ENCODE results near the gene NOS1AP.

The NOS1AP gene

GRCh38 chr1:162233937-162234336, 164.4 kb downstream of the NOS1AP start:
- DNase-seq (ENCODE audit: insufficient read length) (no peak), FAIRE-seq (no peak)
- TF ChIP-seq POLR2AphosphoS5 (IDR thresholded peaks at IDR 0.05; ENCODE audit: low read depth, low read length) (no peak), POLR2A (IDR thresholded peaks at IDR 0.05; ENCODE audit: low read depth, low read length) (no peak), TAF1 (IDR thresholded peaks at IDR 0.05; ENCODE audit: borderline replicate concordance, low read depth, low read length) (no peak)

GRCh38 chr1:162234571-162234970, 165.1 kb downstream of the NOS1AP start:
- no peak for DNase-seq (ENCODE audit: insufficient read length)
- TF ChIP-seq POLR2A (IDR thresholded peaks at IDR 0.05; ENCODE audit: low read depth, low read length) (no peak), POLR2AphosphoS5 (IDR thresholded peaks at IDR 0.05; ENCODE audit: low read depth, low read length) (no peak), TAF1 (IDR thresholded peaks at IDR 0.05; ENCODE audit: borderline replicate concordance, low read depth, low read length) (no peak)
- no peak for FAIRE-seq

- FAIRE-seq = no peak
- no peak for TF ChIP-seq POLR2A (IDR thresholded peaks at IDR 0.05; ENCODE audit: low read depth, low read length)
- TF ChIP-seq TAF1 (IDR thresholded peaks at IDR 0.05; ENCODE audit: borderline replicate concordance, low read depth, low read length) = no peak
- TF ChIP-seq POLR2AphosphoS5 (IDR thresholded peaks at IDR 0.05; ENCODE audit: low read depth, low read length) = no peak
- no peak for DNase-seq (ENCODE audit: insufficient read length)
These were observed 165.8 kb downstream of the NOS1AP start for GRCh38 chr1:162235241-162235800.

- DNase-seq (ENCODE audit: insufficient read length) (no peak), FAIRE-seq (no peak)
- TF ChIP-seq POLR2AphosphoS5 (IDR thresholded peaks at IDR 0.05; ENCODE audit: low read depth, low read length) = no peak
- no peak for TF ChIP-seq POLR2A (IDR thresholded peaks at IDR 0.05; ENCODE audit: low read depth, low read length)
- TF ChIP-seq TAF1 (IDR thresholded peaks at IDR 0.05; ENCODE audit: borderline replicate concordance, low read depth, low read length) = no peak
These were observed 166.7 kb downstream of the NOS1AP start for GRCh38 chr1:162236201-162236600.

GRCh38 chr1:162236618-162237017, 167.1 kb downstream of the NOS1AP start:
- TF ChIP-seq TAF1 (IDR thresholded peaks at IDR 0.05; ENCODE audit: borderline replicate concordance, low read depth, low read length) (no peak), POLR2A (IDR thresholded peaks at IDR 0.05; ENCODE audit: low read depth, low read length) (no peak), POLR2AphosphoS5 (IDR thresholded peaks at IDR 0.05; ENCODE audit: low read depth, low read length) (no peak)
- no peak for DNase-seq (ENCODE audit: insufficient read length)
- FAIRE-seq = no peak

GRCh38 chr1:162240577-162240976, 171.1 kb downstream of the NOS1AP start:
- FAIRE-seq (no peak), DNase-seq (ENCODE audit: insufficient read length) (no peak)
- TF ChIP-seq POLR2A (IDR thresholded peaks at IDR 0.05; ENCODE audit: low read depth, low read length) (no peak), POLR2AphosphoS5 (IDR thresholded peaks at IDR 0.05; ENCODE audit: low read depth, low read length) (no peak), TAF1 (IDR thresholded peaks at IDR 0.05; ENCODE audit: borderline replicate concordance, low read depth, low read length) (no peak)

GRCh38 chr1:162242804-162243203, 173.3 kb downstream of the NOS1AP start:
- no peak for FAIRE-seq
- DNase-seq (ENCODE audit: insufficient read length) = no peak
- TF ChIP-seq TAF1 (IDR thresholded peaks at IDR 0.05; ENCODE audit: borderline replicate concordance, low read depth, low read length) (no peak), POLR2A (IDR thresholded peaks at IDR 0.05; ENCODE audit: low read depth, low read length) (no peak), POLR2AphosphoS5 (IDR thresholded peaks at IDR 0.05; ENCODE audit: low read depth, low read length) (no peak)

- TF ChIP-seq TAF1 (IDR thresholded peaks at IDR 0.05; ENCODE audit: borderline replicate concordance, low read depth, low read length) (no peak), POLR2A (IDR thresholded peaks at IDR 0.05; ENCODE audit: low read depth, low read length) (no peak), POLR2AphosphoS5 (IDR thresholded peaks at IDR 0.05; ENCODE audit: low read depth, low read length) (no peak)
- DNase-seq (ENCODE audit: insufficient read length) (no peak), FAIRE-seq (no peak)
These were observed 179.5 kb downstream of the NOS1AP start for GRCh38 chr1:162248854-162249535.

GRCh38 chr1:162250004-162250730, 180.7 kb downstream of the NOS1AP start:
- TF ChIP-seq POLR2A (IDR thresholded peaks at IDR 0.05; ENCODE audit: low read depth, low read length) (no peak), POLR2AphosphoS5 (IDR thresholded peaks at IDR 0.05; ENCODE audit: low read depth, low read length) (no peak), TAF1 (IDR thresholded peaks at IDR 0.05; ENCODE audit: borderline replicate concordance, low read depth, low read length) (no peak)
- no peak for DNase-seq (ENCODE audit: insufficient read length)
- FAIRE-seq = no peak

- FAIRE-seq (no peak), DNase-seq (ENCODE audit: insufficient read length) (no peak)
- no peak for TF ChIP-seq TAF1 (IDR thresholded peaks at IDR 0.05; ENCODE audit: borderline replicate concordance, low read depth, low read length)
- TF ChIP-seq POLR2A (IDR thresholded peaks at IDR 0.05; ENCODE audit: low read depth, low read length) = no peak
- TF ChIP-seq POLR2AphosphoS5 (IDR thresholded peaks at IDR 0.05; ENCODE audit: low read depth, low read length) = no peak
These were observed 181.6 kb downstream of the NOS1AP start for GRCh38 chr1:162251102-162251501.

GRCh38 chr1:162252214-162252613, 182.7 kb downstream of the NOS1AP start:
- DNase-seq (ENCODE audit: insufficient read length) (no peak), FAIRE-seq (no peak)
- no peak for TF ChIP-seq POLR2AphosphoS5 (IDR thresholded peaks at IDR 0.05; ENCODE audit: low read depth, low read length)
- no peak for TF ChIP-seq POLR2A (IDR thresholded peaks at IDR 0.05; ENCODE audit: low read depth, low read length)
- TF ChIP-seq TAF1 (IDR thresholded peaks at IDR 0.05; ENCODE audit: borderline replicate concordance, low read depth, low read length) = no peak
